ENCODE results near the gene SLC35G3.
"Not testable (repeated sequence)": the region's sequence is repeated elsewhere in the genome, so short reads cannot be mapped to it uniquely, and the experiment has no call there.

Gene SLC35G3

DNA sequence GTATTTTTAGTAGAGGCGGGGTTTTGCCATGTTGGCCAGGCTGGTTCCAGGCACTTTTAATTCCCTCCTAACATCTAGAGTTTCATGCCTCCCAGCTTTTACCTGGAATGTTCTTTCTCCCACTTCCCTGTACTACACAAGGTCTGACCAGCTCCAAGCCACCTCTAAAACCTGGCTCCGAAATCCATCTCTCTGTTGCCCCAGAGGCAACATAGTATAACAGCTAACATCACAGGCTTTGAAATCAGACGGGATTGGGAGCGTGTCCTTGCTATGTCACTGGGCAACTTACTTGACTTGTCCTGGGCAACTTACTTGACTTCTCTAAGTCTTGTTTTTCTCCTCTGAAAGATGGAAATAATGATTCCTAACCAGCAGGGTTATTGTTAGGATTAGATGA lies 31.4 kb downstream of the SLC35G3 start:
- no peak for DNase-seq

DNA sequence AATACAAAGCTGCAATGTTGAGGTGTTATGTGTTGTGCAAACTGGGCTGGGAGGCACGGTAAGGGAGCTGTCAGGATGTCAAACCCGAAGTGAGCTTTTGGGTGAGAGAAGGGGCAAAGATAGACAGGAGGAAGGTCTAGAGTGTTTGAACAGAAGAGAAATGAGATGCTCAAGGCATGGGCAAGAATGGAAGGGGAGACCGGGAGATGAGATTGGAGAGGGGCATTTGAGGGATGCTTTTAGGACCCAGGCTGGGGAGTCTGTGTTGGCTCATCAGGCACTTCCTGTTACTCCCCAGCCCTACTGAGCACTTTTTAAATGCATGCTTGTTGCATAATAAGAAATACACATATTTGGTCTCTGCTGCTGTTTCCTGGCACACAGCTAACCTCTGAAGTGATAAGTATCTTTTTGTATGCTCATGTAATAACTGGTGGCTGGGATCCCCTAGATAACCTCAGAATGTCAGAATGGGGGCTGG lies 32.9 kb downstream of the SLC35G3 start:
- no peak for DNase-seq

DNA sequence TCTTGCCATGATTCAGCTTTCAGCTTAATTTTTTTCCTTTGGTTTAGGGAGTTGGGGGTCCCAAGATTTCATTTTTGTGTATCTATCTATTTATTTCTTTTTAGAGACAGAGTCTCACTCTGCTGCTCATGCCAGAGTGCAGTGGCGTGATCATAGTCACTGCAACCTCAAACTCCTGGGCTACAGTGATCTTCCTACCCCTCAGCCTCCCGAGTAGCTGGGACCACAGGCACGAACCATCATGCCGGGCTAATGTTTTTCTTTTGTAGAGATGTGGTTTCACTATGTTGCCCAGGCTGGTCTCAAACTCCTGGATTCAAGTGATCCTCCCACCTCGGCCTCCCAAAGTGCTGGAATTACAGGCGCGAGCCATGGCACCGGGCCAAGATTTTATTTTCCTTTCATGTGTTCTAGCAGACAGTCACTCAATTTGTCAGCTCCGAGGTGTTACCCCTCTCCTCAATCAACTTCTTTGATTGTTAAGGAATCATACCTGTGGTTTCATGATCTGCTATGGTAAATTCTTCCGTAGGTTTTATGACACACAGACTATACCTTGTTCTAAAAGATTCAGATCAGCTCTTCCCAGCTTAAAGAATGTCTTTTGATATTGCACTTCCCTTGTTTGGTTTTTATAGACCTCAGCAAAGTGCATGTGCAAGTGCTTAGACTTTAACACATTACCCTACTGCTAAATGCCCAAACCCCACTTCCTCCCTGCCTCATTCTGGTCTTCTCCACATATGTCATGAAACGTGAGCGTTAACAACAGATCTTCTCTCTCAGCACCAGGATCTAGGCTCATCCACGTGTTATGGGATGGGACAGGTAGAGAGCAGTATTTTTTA lies 33.6 kb downstream of the SLC35G3 start:
- no peak for DNase-seq

DNA sequence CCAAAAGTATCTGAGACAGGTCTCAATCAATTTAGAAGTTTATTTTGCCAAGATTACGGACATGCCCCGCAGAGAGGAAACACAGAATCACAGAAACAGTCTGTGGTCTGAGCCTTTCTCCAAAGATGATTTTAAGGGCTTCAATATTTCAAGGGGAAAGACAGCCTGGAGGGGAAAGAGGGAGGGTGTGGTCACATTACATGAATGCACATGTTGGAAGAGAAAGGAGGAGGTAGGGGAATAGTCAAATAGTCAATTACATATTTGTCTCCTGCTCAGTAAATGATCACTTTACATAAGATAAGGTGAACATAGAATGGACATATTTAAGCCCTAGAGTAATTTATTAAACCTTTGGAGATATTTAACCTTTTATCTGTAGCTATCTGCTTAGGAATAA lies 34.3 kb downstream of the SLC35G3 start:
- no peak for DNase-seq

DNA sequence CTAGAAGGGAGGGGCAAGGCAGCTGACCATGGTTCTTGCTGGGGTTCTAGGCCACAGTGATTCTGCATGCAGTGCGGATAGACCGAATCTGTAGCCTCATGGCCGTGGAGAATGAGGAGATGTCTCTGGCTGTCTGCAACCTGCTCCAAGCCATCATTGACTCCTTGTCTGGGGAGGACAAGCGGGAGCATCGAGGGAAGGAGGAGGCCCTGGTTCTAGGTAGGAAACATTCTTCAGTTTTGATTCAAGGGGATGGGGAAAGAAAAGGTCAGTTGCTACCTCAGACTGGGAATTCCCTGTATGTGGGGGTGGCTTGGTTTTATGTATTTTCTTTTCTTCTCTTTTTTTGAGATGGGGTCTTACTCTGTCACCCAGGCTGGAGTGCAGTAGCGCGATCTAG lies 38.9 kb downstream of the SLC35G3 start:
- DNase-seq, result no peak

DNA sequence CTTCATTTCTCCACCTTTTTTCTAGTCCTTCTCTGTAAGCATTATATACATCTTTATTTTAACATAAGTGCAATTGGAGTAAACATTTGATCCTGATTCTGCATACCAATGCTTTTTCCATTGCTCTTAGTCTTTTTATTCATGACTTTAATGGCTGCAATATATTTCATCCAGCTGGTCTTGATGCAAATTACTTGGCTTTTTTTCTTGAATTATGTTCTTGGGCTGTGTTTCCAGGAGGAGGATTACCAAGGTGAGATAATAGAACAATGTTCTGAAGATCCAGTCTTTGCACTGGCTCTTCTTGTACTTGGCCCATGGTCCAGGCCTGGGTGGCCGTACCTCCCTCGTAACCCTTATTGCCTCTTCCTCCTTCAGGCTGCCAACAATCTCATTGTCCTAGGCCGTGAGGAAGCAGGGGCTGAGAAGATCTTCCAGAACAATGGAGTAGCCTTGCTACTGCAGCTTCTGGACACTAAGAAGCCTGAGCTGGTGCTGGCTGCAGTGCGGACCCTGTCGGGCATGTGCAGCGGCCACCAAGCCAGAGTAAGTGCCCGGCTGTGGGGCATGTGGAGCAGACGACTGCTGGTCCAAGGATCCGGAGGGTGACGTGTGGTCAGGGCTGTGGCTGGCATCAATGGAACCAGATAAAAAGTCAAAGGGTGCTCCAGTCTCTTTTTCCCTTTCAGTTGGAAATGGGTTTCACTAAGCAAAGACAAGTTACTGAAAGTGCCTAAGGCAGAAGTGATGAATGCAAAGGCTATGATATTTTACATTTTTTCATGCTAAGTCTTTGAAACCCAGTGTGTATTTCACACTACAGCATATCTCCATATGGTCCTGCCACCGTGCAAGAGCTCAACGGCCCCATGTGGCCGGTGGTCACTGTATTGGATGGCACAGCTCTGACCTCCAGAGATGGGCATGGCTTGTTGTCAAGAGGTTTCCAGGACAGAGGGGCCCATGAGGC lies 39.7 kb downstream of the SLC35G3 start:
- DNase-seq, result no peak

DNA sequence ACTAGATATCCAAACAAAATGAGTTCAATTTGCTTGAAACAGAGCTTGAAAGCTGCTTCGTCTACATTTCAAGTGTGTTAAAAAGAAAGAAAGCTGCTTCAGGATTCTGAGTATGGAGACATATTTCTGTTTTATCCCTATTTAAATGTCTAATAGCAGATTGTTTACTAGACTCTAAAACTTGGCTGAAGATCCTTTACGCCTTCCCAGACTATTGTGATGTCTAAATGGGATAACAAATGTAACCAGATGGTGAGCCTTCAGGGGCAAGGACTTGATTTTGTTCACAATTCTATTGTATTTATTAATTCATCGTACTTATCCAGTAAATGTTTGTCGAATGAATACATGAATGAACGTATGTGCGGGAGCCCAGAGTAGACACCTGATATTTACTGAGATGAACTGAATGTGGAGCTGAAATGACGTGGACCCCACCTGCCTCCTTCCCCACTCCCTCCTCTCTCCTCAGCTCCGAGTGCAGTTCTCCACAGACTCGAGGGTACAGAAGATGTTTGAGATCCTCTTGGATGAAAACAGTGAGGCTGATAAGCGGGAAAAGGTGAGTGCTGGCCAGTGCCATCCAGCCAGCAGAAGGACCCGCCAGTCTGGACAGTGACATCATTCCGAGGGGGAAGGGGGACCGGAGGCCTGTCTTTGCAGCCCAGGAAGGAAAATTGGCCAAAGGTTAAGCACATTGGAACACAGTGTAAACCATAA lies 41.6 kb downstream of the SLC35G3 start:
- DNase-seq, result no peak

DNA sequence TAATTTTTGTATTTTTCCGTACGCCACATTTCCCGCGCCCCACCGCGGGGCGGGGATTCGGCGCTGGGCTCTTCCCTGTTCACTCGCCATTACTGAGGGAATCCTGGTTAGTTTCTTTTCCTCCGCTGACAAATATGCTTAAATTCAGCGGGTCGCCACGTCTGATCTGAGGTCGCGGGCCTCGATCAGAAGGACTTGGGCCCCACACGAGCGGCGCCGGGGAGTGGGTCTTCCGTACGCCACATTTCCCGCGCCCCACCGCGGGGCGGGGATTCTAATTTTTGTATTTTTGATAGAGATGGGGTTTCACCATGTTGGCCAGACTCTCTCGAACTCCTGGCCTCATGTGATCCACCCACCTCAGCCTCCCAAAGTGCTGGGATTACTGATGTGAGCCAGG lies 43.1 kb downstream of the SLC35G3 start:
- DNase-seq, result not testable (repeated sequence)

DNA sequence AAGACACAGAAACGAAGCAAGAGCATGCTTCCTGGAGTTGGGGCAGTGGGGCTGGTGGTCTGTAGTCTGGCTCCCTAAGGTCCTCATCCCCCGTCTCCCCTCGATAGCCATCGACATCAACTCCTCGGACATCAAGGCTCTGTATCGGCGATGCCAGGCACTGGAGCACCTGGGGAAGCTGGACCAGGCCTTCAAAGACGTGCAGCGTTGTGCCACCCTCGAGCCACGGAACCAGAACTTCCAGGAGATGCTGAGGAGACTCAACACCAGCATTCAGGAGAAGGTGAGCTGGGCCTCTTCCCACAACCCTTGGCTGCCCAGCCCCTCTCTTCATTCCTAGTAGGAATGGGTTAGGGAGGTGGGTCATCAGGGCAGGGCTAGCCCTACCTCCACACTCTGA lies 44.3 kb downstream of the SLC35G3 start:
- DNase-seq, result no peak

DNA sequence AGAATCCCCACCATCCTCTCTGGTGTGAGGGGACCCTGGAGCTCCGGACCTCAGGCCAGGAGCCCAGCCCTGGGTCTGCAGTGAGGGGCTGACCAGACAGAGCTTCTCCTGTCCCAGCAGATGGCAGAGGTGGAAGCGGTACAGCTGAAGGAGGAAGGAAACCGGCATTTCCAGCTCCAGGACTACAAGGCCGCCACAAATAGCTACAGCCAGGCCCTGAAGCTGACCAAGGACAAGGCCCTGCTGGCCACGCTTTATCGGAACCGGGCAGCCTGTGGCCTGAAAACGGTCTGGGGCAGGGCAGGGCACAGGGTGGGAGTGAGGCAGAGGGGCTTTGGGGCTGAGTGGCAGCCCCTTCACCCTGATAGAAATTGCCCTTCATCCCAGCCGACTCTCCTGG lies 46.0 kb downstream of the SLC35G3 start:
- no peak for DNase-seq

DNA sequence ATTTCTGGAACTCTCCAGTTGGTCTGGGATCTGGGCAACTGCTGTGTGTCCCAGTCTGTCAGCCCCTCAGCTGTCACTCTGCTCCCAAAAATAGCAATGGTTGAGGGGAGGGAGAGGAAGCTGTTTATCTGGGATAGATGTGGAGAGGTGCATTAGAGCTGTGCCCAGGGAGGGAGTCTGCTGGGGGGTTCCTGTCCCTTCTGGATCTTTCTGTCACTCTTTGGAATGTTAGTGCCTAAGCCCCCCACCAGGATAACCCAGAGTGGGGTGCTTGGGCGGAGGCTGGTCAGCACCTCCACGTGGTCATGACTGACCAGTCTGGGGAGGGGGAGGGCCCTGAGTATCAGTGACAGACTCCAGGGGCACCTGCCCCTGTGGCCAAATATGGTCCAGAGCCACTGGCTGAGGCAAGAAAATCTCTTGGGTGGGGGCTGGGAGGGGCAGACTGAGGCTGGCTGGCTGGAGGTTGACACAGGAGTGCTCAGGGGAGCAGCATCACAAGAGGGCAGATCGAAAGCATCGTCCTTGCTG lies 46.8 kb downstream of the SLC35G3 start, which contains the start of gene UNC45B:
Gene UNC45B (plus strand): TSS at position 443 of the 531 bp plus-strand sequence. CDS start 447 bp downstream, outside the sequence.
- no peak for DNase-seq

DNA sequence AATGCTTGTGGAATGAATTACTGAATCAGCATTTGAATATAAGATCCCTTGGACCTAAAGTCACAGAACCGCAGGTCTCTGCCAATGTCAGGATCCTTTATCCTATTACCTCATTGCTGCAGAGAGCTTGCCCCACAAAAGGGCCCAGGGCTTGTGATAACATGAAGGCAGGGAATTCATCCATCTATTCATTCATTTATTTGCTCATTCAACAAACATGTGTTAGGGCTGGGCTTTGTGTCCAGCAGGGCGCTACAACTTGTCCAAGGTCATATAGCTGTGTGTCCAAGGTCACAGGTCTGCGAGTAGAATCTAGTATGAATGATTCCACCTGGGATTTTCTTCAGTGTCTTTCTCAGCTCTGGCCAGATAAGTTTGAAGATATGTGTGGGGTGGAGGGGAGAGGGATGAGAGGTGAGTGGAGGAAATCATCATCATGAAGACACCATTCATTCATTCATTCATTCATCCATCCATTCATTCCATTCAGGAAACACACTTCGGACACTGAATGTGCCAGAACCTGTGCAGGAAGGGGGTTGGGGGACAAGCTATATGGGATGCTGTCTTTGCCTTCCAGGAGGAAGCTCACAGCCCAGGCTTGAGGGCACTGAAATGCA lies 47.9 kb downstream of the SLC35G3 start:
- no peak for DNase-seq

DNA sequence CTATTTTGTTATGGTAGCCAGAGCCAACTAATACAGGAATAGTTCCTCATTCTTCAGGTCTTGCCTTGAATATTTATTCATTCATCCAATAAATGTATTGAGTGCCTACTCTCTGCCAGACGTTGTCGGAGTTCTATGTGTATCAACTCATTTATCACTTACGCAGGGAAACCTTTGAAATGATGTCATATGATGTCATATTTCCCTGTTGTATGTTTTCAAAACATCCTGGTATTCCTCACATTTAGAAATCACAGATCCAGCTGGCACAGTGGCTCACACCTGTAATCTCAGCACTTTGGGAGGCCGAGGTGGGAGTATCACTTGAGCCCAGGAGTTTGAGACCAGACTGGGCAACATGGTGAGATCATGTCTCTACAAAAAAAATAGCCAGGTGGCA lies 49.4 kb downstream of the SLC35G3 start:
- DNase-seq, result no peak
